Left lung (tissue), 10 donors: ENCODE results near the gene OTUB2. TPM values are rescaled to one million over a fixed set of nuclear protein-coding genes. Genes with fewer than 3 reads are reported as not detected.
A peak's percentile ranks its signal among the peaks of the same experiment; 100 is the strongest.

Experiments
- ATAC-seq: fragments of 200-7000 bp; cut with Tn5 transposase; one replicate; pipeline ENCODE4 v1.9.1; 2020; ENCODE audit warnings: moderate library complexity
- DNase-seq, 4 donors: peaks; one replicate each; pipeline ENCODE4 v3.0.0-alpha.2; 2013 to 2020
- H3K27ac ChIP-seq, 2 donors: fragments of 200-600 bp; sonication (generic) in 1 of 2; one replicate each; pipeline versions ENCODE4 v1.5.0 to v1.8.0; 2020 to 2021
- H3K27me3 ChIP-seq, 2 donors: fragments of 200-600 bp; sonication (generic) in 1 of 2; one replicate each; pipeline versions ENCODE4 v1.5.0 to v1.8.0; 2020 to 2021
- H3K36me3 ChIP-seq, 2 donors: fragments of 200-600 bp; sonication (generic) in 1 of 2; one replicate each; pipeline versions ENCODE4 v1.5.0 to v1.8.0; 2020 to 2021
- H3K4me1 ChIP-seq, 2 donors: fragments of 200-600 bp; one replicate each; pipeline ENCODE4 v1.8.0; 2021
- H3K4me3 ChIP-seq, 2 donors: fragments of 200-600 bp; sonication (generic) in 1 of 2; one replicate each; pipeline versions ENCODE4 v1.5.0 to v1.8.0; 2020 to 2021; ENCODE audit warnings: mild to moderate bottlenecking in 1 of 2
- H3K9me3 ChIP-seq, 2 donors: fragments of 200-600 bp; sonication (generic) in 1 of 2; one replicate each; pipeline versions ENCODE4 v1.5.0 to v1.8.0; 2020 to 2021
- intact Hi-C, 2 donors: fragments of 100-400 bp; cut with DNase I; formaldehyde crosslinking; loops; one replicate each; pipeline versions ENCODE4 v1.11.2 to v1.14.2; 2022
- polyA plus RNA-seq, 6 donors: library from polyadenylated mRNA; unstranded; fragments of 120-200 nt; gene quantifications; one replicate each; pipeline ENCODE4 v1.2.1, GENCODE V29; 2013; ENCODE audit not compliant: insufficient read length in 6 of 6
- total RNA-seq, 2 donors: library from RNA; stranded (reverse); fragmentation: NEBNext Ultra II Directional; extraction: Animal tissue kit (Norgen Biotek cat#: 25700); gene quantifications; one replicate each; pipeline ENCODE4 v1.2.1, GENCODE V29; 2021
- TF ChIP-seq, protein P1 (sequence below), 2 donors: fragments of 200-600 bp; sonication (generic) in 1 of 2; IDR thresholded peaks; one replicate each; pipeline versions ENCODE4 v1.5.0 to v1.8.0; 2021; ENCODE audit warnings: antibody characterized with exemption in 2 of 2
- donor health status: DM: no; HTN: yes; CAD: no.
- donor health status: DM: no; HTN: no; CAD: no.

Gene OTUB2
- total and polyA plus RNA-seq, 8 donors, result 1.2 to 5.4 (median 3.9) TPM

DNA sequence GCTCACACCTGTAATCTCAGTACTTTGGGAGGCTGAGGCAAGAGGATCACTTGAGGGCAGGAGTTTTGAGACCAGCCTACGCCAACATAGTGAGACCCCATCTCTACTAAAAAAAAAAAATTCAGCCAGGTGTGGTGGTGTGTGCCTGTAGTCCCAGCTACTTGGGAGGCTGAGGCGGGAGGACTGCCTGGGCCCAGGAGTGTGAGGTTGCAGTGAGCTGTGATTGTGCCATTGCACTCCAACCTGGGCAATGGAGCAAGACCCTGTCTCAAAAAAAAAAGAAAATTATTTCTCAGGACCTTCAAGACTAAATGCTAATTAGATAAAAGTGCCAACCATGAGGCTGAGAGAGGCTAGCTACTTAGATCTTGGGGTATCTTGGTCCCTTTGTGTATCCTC is 23.5 kb downstream of the OTUB2 start:
- Histone ChIP-seq H3K27ac (no peak overlapping the region), H3K9me3 (no peaks in the 10 kb centered on the region), H3K36me3 (peaks cover 0 to 100% of the 10 kb centered on the region in 2 donors), H3K27me3 (no peaks in the 10 kb centered on the region), H3K4me3 (no peak overlapping the region), H3K4me1 (no peaks in the 10 kb centered on the region)
- intact Hi-C loops, result loop anchor here in 1 of 2 donors (10.0 kb wide), 1 partner anchor 85 kb away; no protein-coding TSS in a partner anchor
- ATAC-seq (no peak), DNase-seq (no peak)
- TF ChIP-seq, protein P1, sequence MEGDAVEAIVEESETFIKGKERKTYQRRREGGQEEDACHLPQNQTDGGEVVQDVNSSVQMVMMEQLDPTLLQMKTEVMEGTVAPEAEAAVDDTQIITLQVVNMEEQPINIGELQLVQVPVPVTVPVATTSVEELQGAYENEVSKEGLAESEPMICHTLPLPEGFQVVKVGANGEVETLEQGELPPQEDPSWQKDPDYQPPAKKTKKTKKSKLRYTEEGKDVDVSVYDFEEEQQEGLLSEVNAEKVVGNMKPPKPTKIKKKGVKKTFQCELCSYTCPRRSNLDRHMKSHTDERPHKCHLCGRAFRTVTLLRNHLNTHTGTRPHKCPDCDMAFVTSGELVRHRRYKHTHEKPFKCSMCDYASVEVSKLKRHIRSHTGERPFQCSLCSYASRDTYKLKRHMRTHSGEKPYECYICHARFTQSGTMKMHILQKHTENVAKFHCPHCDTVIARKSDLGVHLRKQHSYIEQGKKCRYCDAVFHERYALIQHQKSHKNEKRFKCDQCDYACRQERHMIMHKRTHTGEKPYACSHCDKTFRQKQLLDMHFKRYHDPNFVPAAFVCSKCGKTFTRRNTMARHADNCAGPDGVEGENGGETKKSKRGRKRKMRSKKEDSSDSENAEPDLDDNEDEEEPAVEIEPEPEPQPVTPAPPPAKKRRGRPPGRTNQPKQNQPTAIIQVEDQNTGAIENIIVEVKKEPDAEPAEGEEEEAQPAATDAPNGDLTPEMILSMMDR (IDR thresholded peaks at IDR 0.05), result no peak

DNA sequence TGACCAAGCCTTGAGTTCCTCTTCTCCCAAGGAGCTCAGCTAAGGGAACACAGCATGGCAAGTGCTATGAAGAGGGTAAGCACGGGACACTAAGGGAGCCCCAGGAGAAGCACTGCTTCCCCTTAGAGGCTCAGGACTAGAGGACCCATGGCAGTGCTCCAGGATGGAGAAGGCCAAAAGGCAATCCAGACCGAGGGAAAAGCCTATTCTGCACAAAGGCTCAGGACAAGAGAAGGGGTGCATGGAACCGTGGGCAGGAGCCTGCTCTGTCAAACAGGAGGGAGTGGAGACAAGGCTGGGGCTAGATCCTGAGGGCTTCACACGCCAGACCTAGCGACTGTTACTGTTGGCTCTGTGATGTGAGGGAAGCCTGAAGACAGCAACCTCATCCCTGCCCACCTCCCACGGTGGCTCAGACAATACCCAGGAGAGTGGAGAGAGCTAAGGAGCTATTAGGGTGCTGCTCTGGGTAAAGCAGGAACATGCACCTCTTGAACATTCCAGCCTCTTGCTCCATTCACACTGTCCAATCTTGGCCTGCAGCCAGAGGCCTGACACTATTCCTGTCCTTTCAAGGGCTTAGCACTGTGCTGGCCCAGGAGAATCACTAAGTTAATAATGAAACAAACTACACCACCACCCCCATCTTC is 24.2 kb downstream of the OTUB2 start:
- TF ChIP-seq, protein P1 (IDR thresholded peaks at IDR 0.05), result no peak
- ATAC-seq, result peak; percentile 74
- Histone ChIP-seq H3K9me3 (no peaks in the 10 kb centered on the region), H3K4me3 (no peak overlapping the region), H3K27ac (no peak overlapping the region), H3K36me3 (peaks cover 0 to 100% of the 10 kb centered on the region in 2 donors), H3K4me1 (no peaks in the 10 kb centered on the region), H3K27me3 (no peaks in the 10 kb centered on the region)
- no peak for DNase-seq
- intact Hi-C loops, result no loop called here

DNA sequence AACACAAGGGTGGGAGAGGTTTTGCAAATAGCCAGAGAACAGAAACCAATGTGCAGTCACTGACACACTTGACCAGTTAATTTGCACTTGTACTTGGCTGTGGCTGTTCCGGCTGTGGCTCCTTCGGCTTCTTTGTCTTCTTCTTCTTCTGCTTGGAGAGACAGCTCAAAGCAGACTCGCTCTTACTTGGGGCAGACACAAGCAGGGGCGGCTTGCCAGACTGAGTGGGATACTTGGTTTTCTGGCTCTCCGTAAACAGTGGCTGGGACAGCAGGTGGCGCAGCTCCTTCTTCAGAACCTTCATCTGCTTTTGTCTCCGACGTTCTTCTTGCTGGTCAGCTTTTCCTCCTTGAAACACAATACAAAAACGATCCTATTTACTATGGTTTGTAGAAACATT is 25.0 kb downstream of the OTUB2 start:
- Histone ChIP-seq H3K36me3 (peaks cover 0 to 100% of the 10 kb centered on the region in 2 donors), H3K4me1 (no peaks in the 10 kb centered on the region), H3K9me3 (no peaks in the 10 kb centered on the region), H3K4me3 (no peak overlapping the region), H3K27me3 (no peaks in the 10 kb centered on the region), H3K27ac (no peak overlapping the region)
- intact Hi-C loops, result no loop called here
- TF ChIP-seq, protein P1 (IDR thresholded peaks at IDR 0.05), result no peak
- ATAC-seq (peak; percentile 20), DNase-seq (peak in 1 of 4 donors; percentile 38)

DNA sequence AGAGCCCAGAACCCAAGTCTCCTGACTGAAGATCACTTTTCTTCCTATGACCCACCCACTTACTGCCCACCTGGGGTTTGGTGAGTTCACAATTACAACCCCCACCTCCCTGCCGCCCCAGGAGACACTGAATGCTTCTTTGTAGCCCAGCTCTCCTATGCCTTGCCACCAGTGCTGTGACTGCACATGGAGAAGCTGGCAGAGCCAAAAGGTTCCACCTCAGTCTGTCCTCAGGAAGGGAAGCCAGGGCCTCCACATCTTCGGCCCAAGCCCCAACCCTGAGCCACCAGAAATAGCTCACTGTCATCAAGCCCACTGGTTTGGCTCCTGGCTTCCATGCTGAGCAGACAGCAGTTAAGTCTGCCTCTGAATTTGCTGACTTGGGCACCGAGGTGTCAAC is 25.6 kb downstream of the OTUB2 start:
- H3K4me1 ChIP-seq, result no peaks in the 10 kb centered on the region
- no peak overlapping the region for H3K4me3 ChIP-seq
- no peaks in the 10 kb centered on the region for H3K9me3 ChIP-seq
- H3K27me3 ChIP-seq, result no peaks in the 10 kb centered on the region
- DNase-seq (no peak), ATAC-seq (no peak)
- TF ChIP-seq, protein P1 (IDR thresholded peaks at IDR 0.05), result no peak
- H3K27ac ChIP-seq, result no peak overlapping the region
- peaks cover 0 to 100% of the 10 kb centered on the region in 2 donors for H3K36me3 ChIP-seq
- intact Hi-C loops, result no loop called here

DNA sequence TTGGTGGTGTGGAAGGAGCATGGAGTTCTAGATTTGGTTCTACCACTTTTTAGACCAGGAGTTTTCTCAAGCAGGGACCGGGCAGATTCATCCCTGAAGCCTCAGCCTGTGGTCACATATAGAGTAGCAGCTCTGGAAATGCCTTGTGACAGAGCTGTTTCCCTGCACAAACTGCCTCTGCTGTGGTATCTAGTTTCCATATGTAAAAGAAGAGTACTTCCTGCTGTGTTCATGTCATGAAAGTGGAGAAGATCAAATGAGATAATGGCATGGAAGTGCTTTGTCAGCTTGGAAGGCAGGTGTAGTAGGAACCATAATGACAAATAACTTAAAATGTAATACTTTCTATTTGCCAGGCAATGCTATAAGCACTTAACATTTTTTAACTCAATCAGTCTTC is 26.1 kb downstream of the OTUB2 start:
- no peaks in the 10 kb centered on the region for H3K27me3 ChIP-seq
- H3K27ac ChIP-seq, result no peak overlapping the region
- H3K4me3 ChIP-seq, result no peak overlapping the region
- peaks cover 0 to 100% of the 10 kb centered on the region in 2 donors for H3K36me3 ChIP-seq
- no peak for ATAC-seq
- H3K9me3 ChIP-seq, result no peaks in the 10 kb centered on the region
- no peak for DNase-seq
- H3K4me1 ChIP-seq, result no peaks in the 10 kb centered on the region
- intact Hi-C loops, result no loop called here
- TF ChIP-seq, protein P1 (IDR thresholded peaks at IDR 0.05), result no peak
